ENCODE results near the gene IGFBP6.
"Not testable (repeated sequence)": the region's sequence is repeated elsewhere in the genome, so short reads cannot be mapped to it uniquely, and the experiment has no call there.

- TF ChIP-seq, protein P1, sequence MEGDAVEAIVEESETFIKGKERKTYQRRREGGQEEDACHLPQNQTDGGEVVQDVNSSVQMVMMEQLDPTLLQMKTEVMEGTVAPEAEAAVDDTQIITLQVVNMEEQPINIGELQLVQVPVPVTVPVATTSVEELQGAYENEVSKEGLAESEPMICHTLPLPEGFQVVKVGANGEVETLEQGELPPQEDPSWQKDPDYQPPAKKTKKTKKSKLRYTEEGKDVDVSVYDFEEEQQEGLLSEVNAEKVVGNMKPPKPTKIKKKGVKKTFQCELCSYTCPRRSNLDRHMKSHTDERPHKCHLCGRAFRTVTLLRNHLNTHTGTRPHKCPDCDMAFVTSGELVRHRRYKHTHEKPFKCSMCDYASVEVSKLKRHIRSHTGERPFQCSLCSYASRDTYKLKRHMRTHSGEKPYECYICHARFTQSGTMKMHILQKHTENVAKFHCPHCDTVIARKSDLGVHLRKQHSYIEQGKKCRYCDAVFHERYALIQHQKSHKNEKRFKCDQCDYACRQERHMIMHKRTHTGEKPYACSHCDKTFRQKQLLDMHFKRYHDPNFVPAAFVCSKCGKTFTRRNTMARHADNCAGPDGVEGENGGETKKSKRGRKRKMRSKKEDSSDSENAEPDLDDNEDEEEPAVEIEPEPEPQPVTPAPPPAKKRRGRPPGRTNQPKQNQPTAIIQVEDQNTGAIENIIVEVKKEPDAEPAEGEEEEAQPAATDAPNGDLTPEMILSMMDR (IDR thresholded peaks at IDR 0.05; ENCODE audit: low read length): not testable (repeated sequence)
- not testable (repeated sequence) for TF ChIP-seq EZH2 (IDR thresholded peaks at IDR 0.05; ENCODE audit: borderline replicate concordance, low read length)
These were observed 2.5 kb upstream of the IGFBP6 start for GRCh38 chr12:53094796-53095595.
